GM19455 (cell line): ENCODE results near the gene HUNK.

Experiments used
- ATAC-seq: cut with Tn5 transposase; IDR thresholded peaks from one replicate; pipeline ENCODE4 v1.9.1; 2021; ENCODE audit not compliant: unreplicated experiment

HUNK gene

DNA sequence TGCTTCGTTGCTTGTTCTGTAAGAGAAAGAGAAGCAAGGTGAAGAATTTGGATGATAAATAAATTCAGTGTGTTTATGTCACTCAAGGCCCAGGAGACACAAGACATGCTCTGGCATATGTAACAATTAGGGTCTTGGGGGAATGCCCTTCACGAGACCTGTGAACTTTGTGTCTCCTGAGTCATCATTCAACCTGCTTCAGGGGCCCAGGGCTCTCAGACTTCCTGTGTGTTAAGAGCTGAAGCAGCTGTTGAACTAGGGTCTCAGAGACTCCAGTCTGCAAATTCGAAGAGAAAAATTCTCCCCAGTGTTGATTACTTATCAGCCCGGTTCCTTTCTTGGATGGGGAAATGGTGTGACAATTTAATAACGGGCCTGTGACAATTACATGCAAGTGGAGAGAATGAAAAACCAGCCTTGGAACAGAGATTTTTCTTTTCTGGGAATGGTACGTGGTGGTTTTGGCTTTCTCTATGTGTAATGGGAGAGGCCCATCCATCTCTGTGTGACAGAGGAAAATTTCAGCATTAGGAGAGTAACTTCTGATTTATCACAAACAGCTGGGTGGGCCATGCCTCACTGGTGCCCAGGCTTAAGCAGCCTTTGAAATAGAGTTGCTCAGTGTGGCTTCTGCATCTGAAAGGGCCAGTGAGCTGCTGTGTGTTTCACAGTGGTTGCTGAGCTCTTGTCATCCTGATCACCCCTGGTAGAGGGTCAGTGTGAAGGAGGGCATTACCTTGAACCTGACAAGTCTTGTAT is 22.4 kb downstream of the HUNK start:
- no peak for ATAC-seq

DNA sequence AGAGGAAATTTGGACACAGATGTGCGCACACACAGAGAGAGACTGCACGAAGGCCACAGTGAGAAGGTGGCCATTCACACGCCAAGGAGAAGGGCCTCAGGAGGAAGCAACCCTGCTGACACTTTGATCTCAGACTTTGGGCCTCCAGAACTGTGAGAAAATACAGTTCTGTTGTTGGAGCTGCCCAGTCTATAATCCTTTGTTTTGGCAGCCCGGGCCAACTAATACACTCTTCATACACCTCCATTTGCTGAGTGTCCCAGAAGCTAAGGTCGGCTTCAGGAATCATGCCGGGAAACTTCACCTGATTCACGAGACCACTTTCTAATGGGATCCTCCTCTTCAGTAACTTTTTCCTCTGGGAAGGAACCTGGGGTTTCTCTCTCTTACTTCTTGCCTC is 23.2 kb downstream of the HUNK start:
- ATAC-seq = no peak

DNA sequence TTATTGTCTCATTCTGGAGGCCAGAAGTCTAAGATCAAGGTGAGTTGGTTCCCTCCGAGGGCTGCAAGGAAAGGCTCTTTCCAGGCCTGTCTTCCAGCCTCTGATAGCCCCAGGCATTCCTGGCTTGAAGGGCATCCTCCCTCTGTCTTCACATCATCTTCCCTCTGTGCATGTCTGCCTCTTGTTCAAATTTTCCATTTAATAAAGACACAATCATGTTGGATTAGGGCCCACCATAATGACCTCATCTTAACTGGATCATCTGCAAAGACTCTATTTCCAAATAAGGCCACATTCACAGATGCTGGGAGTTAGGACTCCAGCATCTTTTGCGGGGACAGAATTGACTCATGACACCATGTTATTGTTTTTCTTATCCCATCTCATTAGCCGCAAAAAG is 24.5 kb downstream of the HUNK start:
- ATAC-seq = no peak

DNA sequence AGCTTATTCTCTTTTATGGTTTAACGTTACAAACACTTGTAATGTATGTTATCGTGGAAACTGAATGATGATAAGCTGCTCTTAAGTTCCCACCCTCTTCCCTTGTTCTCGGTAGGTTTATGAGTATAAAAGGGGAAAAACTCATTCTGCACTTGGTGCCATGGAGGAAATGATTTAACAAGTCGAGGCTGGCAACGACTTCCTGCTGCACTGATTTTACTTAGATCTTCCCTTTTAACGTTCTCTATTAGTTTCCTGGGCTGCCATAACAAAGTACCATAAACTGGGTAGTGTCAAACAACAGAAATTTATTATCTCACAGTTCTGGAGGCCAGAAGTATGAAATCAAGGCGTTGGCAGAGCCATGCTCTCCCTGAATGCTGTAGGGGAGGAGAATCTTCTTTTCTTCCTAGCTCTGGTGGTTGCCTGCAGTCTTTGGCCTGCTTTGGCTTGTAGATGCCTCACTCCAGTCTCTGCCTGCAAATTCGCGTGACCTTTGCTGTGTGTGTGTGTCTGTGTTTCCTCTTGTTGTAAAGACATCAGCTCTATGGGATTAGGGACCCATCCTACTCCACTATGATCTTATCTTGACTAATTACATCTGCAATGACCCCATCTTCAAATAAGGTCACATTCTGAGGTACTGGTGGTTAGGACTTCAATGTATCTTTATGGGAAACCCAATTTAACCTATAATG is 26.3 kb downstream of the HUNK start:
- ATAC-seq = no peak

DNA sequence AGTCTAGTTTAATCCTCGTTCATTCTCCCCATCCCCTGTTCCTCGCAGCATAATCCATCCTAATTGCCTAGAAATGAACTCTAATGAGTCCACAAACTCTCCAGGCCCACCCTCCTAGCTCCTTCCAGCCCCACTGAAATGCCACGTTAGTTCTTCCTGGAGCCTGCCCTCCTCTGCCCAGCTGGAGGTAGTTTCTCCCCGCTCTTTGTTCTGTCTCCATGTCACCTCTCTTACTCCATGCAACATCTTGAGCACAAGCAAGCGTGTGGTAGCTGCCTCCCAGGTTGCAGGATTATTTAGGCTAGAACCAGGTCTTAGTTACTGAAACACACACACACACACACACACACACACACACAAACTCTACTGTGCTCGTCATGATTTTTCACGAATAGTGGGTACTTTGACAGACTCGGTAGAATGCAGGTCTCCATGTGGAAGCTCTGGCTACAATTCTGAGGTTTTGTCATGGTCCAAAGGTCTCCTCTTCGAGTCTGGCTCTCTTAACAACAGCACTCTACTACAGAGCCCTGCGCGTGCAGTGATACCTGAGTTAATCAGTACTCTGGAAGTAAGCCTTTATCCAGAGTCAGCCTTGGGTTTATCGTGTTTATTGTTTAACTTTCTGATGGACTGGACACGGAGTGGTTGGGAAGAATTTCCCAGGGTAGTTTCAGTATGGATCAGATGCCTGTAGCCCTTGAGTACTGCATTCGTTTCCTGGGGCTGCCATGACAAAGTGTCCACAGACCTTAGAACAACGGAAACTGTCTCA is 27.5 kb downstream of the HUNK start:
- ATAC-seq = no peak

DNA sequence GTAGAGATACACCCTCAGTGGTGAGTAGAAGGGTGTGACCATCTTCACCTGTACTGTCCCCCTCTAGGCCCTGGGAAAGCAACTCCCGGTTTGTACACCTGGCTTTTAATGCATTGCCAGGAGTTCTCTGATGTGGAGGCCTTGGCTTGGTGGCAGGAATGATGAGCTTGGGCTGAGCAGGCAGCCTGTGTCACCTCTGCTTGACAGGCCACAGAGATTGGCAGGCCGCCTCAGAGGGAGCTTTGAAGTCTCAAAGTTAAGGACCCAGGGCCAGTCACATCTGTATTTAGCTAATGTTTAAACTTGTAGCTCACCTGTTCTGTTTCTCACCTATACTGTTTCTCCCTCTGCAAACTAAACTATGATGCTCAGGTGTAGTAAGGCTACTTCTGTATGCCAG is 28.5 kb downstream of the HUNK start:
- no peak for ATAC-seq

DNA sequence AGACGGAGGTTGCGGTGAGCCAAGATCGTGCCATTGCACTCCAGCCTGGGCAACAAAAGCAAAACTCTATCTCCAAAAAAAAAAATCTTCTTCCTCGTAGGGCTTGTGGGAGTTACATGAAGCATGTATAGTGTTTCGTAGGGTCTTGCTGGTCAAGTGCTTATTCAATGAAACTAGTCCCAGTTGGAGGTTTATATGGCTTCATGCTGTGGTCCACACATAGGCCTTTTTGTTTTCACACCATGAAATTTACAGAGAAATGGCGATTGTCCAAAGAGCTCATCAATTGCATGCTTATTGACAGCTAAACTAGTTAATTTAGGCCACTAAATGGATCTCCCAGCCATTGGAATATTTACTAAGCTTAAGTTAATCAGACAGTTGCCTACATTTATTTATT is 29.6 kb downstream of the HUNK start:
- ATAC-seq = no peak

DNA sequence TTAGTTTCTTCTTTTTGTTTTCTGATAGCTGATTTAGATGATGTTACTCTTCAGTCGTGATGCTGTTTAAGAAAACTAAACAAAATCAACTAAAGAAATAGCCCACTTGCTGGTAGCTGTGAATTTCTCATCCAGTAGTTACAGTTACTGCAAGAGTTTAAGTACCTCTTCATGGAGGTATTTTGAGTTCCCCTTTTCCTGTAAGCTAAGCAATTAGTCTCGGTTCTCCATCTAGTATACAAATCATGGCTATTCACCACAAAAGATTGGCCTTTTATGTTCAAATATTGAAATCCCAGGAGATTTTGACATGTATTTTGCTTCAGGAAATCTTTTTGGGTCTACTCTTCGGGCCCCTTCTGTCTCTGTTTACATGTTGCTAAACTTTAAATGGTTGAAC is 31.1 kb downstream of the HUNK start:
- ATAC-seq = no peak

DNA sequence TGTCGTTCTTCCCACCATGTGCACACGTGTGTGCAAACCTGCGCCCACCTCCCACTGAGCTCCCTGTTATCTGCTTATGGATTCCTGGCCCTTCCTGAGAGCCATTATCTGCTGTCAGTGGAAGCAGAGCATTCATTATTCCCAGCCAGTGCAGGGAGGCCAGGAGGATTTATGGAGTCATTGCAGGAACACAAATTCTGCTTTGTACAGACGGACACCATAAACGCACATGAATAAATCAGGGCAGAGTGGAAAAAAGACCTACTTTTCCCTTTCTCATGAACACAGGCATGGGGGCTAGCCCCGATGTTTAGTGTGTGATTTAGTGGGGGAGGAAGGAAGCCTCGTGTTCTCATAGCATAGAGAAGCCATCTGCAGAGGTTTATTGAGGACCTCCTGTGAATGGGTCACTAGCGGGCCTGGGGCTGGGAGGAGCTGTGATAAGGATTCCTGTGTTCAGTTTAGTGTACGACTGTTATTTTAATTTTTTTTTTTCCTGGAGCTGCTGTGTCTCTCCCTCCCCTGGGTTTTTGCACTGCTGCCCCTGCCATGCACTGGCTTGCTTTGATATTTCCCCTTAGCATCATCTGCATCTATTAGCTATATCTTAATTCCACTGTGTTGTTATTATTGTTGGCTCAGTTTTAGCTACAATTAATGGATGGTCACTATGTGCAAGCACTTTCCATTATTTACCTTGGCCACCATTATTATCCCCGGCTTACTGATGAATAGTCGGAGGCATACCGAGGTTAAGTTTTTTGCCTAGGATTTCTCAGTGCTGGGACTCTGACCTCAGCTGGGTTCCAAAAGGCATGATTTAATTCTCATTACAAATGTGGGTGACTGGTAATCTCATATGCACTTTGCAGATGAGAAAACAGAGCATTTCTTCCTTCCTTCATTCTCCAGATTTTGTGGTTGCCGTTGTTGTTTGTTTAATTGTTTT is 33.0 kb downstream of the HUNK start:
- no peak for ATAC-seq

DNA sequence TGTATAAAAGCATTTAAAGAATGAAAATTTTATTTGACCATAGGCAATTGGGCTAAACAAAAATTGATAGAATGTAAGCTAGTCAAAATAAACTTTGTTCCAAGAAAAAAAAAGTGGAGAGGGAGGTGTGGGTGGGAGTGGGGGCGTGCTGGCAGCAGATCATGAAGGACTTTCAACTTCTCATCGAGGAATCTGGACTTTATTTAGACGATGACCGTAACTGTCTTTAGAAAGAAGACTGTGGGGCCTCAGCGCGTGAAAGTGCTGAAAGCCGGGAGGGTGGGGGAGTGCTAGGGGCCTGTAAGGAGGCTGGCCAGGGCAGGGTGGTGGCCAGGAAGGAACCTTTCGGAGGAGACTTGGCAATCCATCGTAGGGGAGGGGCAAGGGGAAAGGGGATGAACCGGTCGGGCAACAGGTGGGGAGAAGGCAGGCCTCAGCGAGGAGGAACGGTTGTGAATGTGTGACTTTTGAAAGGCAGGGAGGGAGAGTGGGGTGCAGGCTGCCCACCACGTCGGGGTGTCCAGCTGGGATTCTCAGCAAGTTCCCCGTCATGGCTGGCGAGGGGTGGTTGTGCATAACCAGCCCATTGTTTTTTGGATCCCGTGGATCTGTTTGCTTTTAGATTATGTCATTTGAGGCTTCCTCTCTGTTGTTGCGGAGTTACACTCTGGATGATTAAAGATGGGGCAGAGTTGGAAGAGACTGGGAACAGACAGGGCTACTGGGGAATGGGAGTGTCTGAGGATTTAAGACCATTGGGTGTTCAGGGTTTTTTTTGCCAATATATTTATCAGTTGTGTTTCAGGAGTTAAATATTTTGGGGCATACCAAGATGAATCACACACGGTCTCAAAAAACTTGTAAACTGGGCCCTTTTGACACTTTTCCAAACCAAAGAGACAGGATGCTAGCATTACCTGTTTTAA is 35.5 kb downstream of the HUNK start:
- ATAC-seq = no peak

DNA sequence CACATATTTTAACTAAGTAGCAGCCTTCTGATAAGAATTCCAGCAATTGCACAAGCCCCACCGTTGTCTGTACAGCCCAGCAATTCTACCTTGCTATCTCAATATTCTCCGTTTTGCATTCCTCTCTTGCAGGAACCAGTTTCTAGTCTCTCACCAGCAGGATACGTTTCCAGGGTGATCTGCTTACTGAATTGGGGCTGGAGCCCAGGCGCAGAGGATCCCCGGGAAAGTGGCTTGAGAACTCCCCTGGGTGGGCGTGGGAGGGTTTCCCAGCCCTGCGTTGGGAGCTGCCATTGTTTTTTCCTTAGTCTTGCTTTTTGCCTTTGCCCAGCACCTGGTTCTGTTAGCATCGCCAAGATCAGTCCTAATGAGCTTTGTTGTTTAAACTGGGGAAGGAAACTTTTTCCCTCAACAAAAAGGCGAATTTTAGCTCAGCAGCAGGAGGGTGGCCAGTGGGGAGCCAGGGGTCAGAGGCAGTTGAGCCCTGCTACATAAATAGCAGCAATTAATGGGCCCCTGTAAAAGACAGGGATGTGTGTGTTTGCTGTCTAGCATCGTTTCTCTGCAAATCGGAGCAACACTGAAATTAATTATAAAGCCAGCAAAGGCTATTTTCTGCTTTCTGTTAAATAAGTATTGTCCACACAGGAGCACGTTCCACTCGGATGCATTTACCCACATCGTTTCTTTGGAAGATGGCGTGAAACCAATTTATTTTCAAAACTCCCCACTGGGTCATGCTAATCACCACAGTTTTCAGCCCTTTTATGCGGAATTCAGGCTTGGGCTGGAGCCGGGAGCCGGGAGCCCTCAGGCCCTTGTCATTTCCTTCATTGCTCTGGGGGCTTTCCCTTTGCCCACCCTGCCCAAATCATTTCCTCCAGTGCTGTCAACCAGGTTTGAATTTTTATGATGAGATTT is 36.6 kb downstream of the HUNK start:
- no peak for ATAC-seq

DNA sequence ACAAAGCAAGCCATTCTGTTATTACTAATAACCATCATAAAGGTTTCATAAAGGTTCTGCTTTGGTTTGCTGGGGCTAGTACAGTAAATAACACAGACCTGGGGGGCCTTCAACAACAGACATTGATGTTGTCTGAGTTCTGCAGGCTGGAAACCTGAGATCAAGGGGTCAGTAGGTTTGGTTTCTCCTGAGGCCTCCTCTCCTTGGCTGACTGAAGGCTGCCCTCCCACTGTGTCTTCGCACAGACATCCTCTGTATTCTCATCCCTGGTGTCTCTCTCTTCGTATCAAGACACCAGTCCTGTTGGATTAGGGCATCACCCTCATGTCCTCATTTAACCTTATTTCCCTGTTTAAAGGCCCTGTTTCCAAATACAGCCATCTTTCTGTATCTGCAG is 37.3 kb downstream of the HUNK start:
- ATAC-seq = no peak

DNA sequence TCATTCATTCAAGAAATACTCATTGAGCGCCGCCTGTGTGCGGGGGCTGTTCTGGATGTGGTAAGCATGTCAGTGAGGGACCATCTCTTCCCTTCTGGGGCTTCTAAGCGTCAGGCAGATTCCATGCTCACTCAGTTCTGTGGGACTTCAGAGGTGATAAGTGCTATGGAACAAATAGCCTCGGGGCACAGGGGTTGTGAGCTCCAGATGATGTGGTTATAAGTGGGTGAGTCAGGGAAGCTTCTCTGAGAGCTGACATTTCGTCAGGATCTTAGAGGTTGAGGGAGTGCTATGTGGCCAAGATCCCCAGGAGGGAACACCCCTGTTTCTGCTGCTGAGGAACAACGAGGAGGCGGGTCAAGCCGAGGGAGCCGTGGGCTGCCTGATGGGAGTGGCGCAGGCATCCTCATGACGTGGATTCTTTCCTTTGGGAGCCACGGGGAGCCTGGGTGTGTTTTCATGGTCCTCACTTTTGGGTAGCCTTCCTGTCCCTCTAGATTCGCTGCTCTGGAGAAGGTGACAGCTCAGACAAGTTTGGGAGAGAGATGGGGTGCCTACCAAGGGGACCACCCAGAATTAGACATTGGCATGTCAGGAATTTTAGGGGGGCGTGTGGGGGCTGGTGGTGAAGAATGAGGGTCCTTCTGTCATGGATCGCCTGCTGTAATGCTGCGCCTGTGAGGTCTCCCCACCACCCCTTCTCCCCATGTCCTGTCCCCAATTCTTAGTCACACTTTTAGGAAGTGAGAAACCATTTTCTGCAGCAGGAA is 38.5 kb downstream of the HUNK start:
- no peak for ATAC-seq

DNA sequence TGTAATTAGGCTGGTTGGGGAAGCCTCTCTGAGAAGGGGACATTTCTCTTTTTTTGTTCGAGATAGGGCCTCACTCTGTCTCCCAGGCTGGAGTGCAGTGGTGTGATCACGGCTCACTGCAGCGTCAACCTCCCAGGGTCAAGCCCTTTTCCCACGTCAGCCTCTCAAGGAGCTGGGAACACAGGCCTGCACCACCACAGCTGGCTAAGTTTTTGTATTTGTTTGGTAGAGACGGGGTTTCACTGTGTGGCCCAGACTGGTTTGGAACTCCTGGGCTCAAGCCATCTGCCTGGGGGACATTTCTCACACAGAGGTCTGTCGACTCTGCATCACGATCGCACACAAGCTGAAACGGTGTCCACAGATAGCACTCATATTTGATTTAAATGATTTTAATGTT is 39.7 kb downstream of the HUNK start:
- ATAC-seq = no peak

DNA sequence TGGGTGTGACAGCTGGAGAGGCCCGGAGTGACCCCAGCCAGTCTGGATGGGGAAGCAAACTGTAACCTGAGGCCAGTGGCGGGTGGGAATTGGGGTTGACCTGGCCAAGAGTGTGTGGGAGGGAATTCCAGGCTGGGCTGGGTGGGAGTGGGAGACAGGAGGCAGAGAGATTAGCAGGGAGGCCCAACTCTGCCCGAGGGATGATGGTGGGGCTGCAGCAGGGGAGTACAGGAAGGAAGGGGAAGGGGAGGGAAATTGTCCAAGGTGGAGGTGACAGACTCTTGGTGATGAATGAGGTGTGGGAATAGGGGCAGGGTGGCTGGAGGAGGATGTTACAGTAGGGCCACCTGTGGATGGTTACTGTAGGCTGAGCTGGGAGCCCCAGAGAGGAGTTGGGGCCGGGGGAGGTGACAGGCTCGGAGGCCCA is 40.4 kb downstream of the HUNK start:
- ATAC-seq = no peak

DNA sequence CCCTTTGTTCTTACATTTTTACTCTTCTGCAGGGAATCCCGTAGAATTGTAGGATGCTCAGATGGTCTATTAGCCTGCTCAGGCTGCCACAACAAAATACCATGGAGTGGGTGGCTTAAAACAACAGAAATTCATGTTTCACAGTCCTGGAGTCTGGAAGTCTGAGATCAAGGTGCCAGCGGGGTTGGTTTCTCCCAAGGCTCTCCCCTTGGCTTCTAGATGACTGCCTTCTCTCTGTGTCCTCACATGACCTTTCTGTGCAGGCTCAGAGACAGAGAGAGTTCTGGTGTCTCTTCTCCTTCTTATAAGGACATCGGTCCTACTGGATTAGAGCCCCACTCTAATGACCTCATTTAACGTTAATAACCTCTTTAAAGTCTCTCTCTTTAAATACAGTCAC is 41.7 kb downstream of the HUNK start:
- ATAC-seq = no peak

DNA sequence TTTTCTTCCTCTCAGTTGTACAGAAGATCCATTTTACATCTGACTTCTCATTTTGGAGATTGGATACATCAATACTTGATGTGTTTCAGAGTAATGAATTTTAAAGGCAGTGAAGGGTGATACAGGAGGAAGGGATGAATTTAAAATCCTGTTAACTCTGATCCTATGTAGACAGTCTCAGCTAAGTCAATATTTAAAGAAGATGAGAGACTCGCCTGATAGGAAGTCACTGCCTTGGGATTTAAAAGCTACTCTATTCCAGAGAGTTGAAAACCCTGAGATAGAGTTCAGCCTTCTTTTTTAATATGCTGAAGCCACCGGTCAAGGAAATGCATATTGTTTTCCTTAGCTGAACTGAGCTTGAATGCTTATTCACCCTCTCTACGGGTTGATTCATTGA is 42.7 kb downstream of the HUNK start:
- ATAC-seq = no peak

DNA sequence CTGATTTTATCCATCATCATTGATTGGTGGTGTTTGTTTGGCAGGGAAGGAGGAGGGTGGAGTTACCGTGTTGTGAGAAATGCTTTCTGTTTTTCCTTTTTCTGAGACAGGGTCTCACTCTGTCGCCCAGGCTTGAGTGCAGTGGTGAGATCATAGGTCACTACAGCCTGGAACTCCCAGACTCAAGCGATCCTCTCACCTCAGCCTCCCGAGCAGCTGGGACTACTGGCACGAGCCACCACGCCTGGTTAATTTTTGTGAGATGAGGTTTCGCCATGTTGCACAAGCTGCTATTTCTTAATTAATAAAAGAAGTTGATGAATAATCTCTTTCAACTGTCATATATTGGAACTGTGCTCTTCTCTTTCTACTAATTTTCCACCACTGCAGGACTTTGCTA is 44.3 kb downstream of the HUNK start:
- ATAC-seq = no peak
